K562 (cell line): ENCODE data around the gene AP2A2. TPM values are rescaled to one million over a fixed set of nuclear protein-coding genes. Genes with fewer than 3 reads are reported as not detected.

Source experiments
- EGR1 ChIP-seq: fragments of 450-650 bp; conservative IDR thresholded peaks from 2 replicates; pipeline ENCODE4 v1.6.1; 2017; ENCODE audit warnings: mild to moderate bottlenecking
- ESRRA ChIP-seq: fragments of 450-650 bp; IDR thresholded peaks from 2 replicates; pipeline ENCODE4 v1.6.1; 2014; ENCODE audit warnings: low read depth, mild to moderate bottlenecking, moderate library complexity, borderline replicate concordance
- HNRNPLL ChIP-seq: fragments of 200-400 bp; formaldehyde crosslinking; IDR thresholded peaks from 2 replicates; pipeline ENCODE4 v1.6.1; 2017; ENCODE audit warnings: low read length, low read depth, mild to moderate bottlenecking; ENCODE audit not compliant: poor library complexity, severe bottlenecking
- NBN ChIP-seq: fragments of 450-650 bp; IDR thresholded peaks from 2 replicates; pipeline ENCODE4 v1.6.1; 2016; ENCODE audit warnings: low read depth, mild to moderate bottlenecking
- U2AF1 ChIP-seq: fragments of 200-400 bp; formaldehyde crosslinking; optimal IDR thresholded peaks from 2 replicates; pipeline ENCODE3; 2017; ENCODE audit warnings: mild to moderate bottlenecking, low read depth, low read length, moderate library complexity
- ZNF134 ChIP-seq: fragments of 250-450 bp; sonication (Bioruptor Pico); conservative IDR thresholded peaks from 2 replicates; pipeline ENCODE4 v1.4.0; 2020
- polyA plus RNA-seq, 8 experiments: library from polyadenylated mRNA; depleted of rRNA in 4 of 8; stranded (reverse) in 5 of 8; unstranded in 3 of 8; fragments of >200 nt; fragmentation: Nextera tagmentation in 2 of 8; fragmentation: Illumina TruSeq in 1 of 8; extraction: Ambion mirVana in 2 of 8; extraction: Trizol in 1 of 8; gene quantifications; 2 replicates each; pipeline versions ENCODE4 v1.2.1 to v1.2.3, GENCODE V29; 2011 to 2014; ENCODE audit warnings: inconsistent platforms in 1 of 8, missing spikeins in 1 of 8
- total RNA-seq, 7 experiments: library from RNA; depleted of rRNA in 6 of 7; stranded (reverse); fragments of >200 nt in 6 of 7; fragmentation: Illumina TruSeq in 2 of 7; extraction: Trizol in 2 of 7; gene quantifications; 2 replicates each; pipeline versions ENCODE4 v1.2.1 to v1.2.3, GENCODE V29; 2011 to 2021; ENCODE audit warnings: low replicate concordance in 1 of 7
- TF ChIP-seq, protein P1 (sequence below): fragments of 450-650 bp; IDR thresholded peaks from 2 replicates; pipeline ENCODE4 v1.6.1; 2018; ENCODE audit not compliant: partially characterized antibody
- TF ChIP-seq, protein P2 (sequence below): fragments of 250-450 bp; sonication (Bioruptor Pico); IDR thresholded peaks from 2 replicates; pipeline ENCODE4 v1.8.0; 2021; ENCODE audit warnings: borderline replicate concordance, mild to moderate bottlenecking, moderate library complexity; ENCODE audit not compliant: poor library complexity, severe bottlenecking
- TF ChIP-seq, protein P3 (sequence below), 2 experiments: fragments of 450-650 bp in 1 of 2; sonication (generic) in 1 of 2; formaldehyde crosslinking in 1 of 2; IDR thresholded peaks; 2 replicates each; pipeline versions ENCODE4 v1.7.1 to v1.9.0; 2016 to 2022; ENCODE audit warnings: inconsistent platforms in 1 of 2, mild to moderate bottlenecking in 1 of 2, missing genetic modification reagents in 1 of 2
- TF ChIP-seq, protein P4 (sequence below): fragments of 250-450 bp; sonication (Bioruptor Pico); IDR thresholded peaks from 2 replicates; pipeline ENCODE4 v1.8.0; 2022; ENCODE audit warnings: moderate library complexity, mild to moderate bottlenecking, inconsistent platforms

Gene AP2A2
- total and polyA plus RNA-seq, 9 of the 15 experiments (the other 6 are each of a cell fraction or from before 2014, with no cell fraction given): 0.69 to 41.7 (median 15.2) TPM

DNA sequence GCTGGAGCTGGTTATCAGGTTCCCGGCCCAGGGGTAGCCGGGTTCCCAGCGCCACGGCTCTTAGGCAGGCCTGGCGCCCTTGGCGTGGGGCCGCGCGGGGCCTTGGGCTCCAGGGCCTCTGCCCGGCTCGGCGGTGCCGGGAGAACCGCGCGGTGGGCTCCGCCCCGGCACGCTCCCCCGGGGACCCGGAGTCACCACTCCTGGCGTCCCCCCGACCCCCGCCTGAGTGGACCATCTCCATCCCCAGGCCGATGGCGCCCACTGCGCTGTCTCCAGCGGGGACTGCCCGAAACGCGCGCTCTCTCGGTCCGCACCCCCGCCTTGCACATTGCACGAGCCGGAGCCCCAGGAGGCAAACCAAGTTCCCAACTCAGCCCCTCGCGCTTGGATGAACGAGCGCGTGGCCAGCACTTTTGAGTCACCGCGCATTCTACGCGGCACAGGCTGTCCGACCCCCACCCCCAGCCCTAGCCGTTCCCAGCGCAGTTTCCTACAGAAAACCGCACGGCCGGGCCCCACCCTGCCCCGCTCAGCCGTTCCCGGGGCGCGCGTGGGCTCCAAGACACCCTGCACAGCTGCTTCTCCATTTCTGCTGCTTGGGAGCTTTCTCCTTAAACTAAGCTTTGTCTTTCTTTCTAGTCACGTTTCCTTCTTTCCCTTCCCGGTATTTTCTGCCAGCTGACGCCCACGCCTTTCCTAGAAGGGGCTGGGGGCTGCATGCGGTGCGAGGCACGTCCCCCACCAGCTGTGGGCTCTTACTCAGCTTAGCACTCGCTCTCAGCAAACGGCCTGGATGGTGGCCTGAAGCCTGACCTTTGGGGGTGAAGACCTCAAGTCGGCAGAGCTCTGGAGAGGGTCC is 14.4 kb upstream of the AP2A2 start (continued):
- TF ChIP-seq, protein P1, sequence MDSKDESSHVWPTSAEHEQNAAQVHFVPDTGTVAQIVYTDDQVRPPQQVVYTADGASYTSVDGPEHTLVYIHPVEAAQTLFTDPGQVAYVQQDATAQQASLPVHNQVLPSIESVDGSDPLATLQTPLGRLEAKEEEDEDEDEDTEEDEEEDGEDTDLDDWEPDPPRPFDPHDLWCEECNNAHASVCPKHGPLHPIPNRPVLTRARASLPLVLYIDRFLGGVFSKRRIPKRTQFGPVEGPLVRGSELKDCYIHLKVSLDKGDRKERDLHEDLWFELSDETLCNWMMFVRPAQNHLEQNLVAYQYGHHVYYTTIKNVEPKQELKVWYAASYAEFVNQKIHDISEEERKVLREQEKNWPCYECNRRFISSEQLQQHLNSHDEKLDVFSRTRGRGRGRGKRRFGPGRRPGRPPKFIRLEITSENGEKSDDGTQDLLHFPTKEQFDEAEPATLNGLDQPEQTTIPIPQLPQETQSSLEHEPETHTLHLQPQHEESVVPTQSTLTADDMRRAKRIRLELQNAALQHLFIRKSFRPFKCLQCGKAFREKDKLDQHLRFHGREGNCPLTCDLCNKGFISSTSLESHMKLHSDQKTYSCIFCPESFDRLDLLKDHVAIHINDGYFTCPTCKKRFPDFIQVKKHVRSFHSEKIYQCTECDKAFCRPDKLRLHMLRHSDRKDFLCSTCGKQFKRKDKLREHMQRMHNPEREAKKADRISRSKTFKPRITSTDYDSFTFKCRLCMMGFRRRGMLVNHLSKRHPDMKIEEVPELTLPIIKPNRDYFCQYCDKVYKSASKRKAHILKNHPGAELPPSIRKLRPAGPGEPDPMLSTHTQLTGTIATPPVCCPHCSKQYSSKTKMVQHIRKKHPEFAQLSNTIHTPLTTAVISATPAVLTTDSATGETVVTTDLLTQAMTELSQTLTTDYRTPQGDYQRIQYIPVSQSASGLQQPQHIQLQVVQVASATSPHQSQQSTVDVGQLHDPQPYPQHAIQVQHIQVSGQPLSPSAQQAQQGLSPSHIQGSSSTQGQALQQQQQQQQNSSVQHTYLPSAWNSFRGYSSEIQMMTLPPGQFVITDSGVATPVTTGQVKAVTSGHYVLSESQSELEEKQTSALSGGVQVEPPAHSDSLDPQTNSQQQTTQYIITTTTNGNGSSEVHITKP: peak; percentile 96
- TF ChIP-seq ESRRA (peak; percentile 62), HNRNPLL (peak; percentile 75), ZNF134 (CRISPR knock-in tag) (no peak), U2AF1 (peak; percentile 33), EGR1 (peak; percentile 91), NBN (no peak)
- TF ChIP-seq, protein P2, sequence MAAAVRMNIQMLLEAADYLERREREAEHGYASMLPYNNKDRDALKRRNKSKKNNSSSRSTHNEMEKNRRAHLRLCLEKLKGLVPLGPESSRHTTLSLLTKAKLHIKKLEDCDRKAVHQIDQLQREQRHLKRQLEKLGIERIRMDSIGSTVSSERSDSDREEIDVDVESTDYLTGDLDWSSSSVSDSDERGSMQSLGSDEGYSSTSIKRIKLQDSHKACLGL: peak; percentile 20
- TF ChIP-seq, protein P3, sequence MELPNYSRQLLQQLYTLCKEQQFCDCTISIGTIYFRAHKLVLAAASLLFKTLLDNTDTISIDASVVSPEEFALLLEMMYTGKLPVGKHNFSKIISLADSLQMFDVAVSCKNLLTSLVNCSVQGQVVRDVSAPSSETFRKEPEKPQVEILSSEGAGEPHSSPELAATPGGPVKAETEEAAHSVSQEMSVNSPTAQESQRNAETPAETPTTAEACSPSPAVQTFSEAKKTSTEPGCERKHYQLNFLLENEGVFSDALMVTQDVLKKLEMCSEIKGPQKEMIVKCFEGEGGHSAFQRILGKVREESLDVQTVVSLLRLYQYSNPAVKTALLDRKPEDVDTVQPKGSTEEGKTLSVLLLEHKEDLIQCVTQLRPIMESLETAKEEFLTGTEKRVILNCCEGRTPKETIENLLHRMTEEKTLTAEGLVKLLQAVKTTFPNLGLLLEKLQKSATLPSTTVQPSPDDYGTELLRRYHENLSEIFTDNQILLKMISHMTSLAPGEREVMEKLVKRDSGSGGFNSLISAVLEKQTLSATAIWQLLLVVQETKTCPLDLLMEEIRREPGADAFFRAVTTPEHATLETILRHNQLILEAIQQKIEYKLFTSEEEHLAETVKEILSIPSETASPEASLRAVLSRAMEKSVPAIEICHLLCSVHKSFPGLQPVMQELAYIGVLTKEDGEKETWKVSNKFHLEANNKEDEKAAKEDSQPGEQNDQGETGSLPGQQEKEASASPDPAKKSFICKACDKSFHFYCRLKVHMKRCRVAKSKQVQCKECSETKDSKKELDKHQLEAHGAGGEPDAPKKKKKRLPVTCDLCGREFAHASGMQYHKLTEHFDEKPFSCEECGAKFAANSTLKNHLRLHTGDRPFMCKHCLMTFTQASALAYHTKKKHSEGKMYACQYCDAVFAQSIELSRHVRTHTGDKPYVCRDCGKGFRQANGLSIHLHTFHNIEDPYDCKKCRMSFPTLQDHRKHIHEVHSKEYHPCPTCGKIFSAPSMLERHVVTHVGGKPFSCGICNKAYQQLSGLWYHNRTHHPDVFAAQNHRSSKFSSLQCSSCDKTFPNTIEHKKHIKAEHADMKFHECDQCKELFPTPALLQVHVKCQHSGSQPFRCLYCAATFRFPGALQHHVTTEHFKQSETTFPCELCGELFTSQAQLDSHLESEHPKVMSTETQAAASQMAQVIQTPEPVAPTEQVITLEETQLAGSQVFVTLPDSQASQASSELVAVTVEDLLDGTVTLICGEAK (IDR thresholded peaks at IDR 0.05): 0 out of 2 replicates have a peak, but pooled peaks have one; percentile 37
- TF ChIP-seq, protein P3 (CRISPR knock-in tag; IDR thresholded peaks at IDR 0.05): no peak
- TF ChIP-seq, protein P4, sequence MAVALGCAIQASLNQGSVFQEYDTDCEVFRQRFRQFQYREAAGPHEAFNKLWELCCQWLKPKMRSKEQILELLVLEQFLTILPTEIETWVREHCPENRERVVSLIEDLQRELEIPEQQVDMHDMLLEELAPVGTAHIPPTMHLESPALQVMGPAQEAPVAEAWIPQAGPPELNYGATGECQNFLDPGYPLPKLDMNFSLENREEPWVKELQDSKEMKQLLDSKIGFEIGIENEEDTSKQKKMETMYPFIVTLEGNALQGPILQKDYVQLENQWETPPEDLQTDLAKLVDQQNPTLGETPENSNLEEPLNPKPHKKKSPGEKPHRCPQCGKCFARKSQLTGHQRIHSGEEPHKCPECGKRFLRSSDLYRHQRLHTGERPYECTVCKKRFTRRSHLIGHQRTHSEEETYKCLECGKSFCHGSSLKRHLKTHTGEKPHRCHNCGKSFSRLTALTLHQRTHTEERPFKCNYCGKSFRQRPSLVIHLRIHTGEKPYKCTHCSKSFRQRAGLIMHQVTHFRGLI (CRISPR knock-in tag): 0 out of 2 replicates have a peak, but pooled peaks have one; percentile 28
